Renal cortex interstitium (tissue), 11 donors: Measurements from ENCODE around the gene CD46. TPM values are rescaled to one million over a fixed set of nuclear protein-coding genes. Genes with fewer than 3 reads are reported as not detected.

Source experiments
- DNase-seq, 11 donors: peaks; one replicate each; pipeline ENCODE4 v3.0.0-alpha.2; 2013; ENCODE audit warnings: low read depth in 9 of 11, low spot score in 4 of 11; ENCODE audit errors: extremely low read depth in 1 of 11
- polyA plus RNA-seq, 3 donors: library from polyadenylated mRNA; unstranded; fragments of 120-200 nt; gene quantifications; one replicate each; pipeline ENCODE4 v1.2.1, GENCODE V29; 2013; ENCODE audit not compliant: insufficient read length in 3 of 3

Gene CD46
- polyA plus RNA-seq, 3 donors = 268 to 350 (median 341) TPM

DNA sequence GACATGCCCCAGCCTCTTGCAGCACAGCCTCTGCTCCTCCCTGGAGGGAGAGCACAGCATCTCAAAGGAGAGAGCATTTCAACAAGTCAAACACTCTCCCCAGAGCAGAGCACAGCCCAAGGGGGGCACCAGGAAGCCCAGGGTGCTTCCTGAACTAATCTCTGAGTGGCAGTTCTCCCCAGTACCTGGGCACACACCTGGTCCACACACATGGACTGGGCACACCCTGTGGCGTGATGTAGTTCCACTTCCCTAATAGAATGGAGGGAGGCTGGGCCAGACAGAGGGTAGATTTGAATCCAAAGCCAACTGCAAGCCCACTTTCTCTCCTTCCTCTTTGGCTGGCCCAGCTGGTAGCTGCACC, 55.5 kb downstream of the CD46 start:
- DNase-seq = no peak

GRCh38 chr1:207807690-207808321, 56.0 kb downstream of the CD46 start:
- DNase-seq = no peak

- no peak for DNase-seq
Observed at GRCh38 chr1:207808322-207808705, 56.5 kb downstream of the CD46 start.

GRCh38 chr1:207808911-207809555, 57.2 kb downstream of the CD46 start:
- DNase-seq = no peak

DNA sequence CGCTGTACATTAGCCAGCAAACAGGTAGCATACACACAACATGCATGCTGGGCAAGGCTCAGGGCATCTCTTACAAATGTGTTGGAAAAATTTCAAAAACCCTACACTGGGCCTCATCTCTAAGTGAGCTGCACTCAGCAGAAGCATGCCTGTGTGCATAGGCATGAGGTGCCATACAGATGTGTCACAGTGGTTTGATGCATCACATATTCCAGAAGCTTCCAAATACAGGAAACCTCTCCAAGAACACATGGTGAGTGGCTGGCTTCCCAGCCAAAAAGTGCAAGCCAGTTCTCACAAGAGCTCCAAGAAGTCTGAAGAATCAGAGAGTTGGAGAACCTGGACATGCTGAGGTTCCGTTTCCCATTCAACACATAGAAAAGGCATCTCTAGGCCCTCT, 58.3 kb downstream of the CD46 start:
- no peak for DNase-seq

- DNase-seq = no peak
Observed at GRCh38 chr1:207810606-207811295, 58.9 kb downstream of the CD46 start.

GRCh38 chr1:207811319-207811718, 59.5 kb downstream of the CD46 start:
- no peak for DNase-seq

- no peak for DNase-seq
Observed at GRCh38 chr1:207811920-207812720, 60.3 kb downstream of the CD46 start.

- no peak for DNase-seq
Observed at GRCh38 chr1:207812778-207813511, 61.1 kb downstream of the CD46 start.

- no peak for DNase-seq
Observed at GRCh38 chr1:207813512-207813881, 61.6 kb downstream of the CD46 start.

GRCh38 chr1:207813946-207814345, 62.1 kb downstream of the CD46 start:
- no peak for DNase-seq

DNA sequence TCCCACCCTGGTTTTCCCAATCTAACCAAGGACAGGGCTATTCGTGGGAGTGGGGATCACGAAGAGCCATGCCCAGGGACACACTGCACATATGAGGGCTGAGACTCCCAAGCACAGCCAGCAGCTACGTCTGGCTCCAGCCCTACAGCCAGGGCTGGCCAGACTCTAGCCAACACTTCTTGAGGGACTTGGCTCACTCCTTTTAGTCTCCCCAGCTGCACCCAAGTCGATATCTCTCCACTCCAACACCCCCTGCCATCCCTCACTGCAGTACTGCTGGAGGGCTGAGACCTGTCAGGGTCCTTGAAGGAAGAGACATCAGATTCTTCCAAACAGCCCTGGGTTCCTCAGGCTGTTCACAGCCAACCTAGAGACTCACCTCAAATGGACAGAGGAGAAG, 62.6 kb downstream of the CD46 start:
- no peak for DNase-seq

DNA sequence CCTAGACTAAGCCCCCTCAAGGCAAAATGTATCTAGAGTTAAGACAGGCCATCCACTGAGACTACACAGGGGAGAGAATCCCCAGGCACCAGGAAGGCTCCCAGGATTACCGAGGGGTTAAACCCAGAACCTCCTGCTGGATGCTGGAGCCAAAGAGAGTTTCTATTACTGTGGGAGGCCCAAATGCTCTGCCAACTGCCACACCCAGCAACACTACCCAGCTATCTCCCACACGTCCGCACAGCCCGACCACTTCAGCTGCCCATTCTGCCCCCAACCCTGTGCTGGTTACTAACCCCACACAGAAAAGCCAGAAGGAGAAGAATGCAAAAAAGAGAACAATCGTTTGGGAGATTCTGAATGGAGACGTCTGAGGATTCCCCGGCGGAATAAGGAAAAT, 63.6 kb downstream of the CD46 start:
- no peak for DNase-seq

GRCh38 chr1:207815913-207816291, 64.0 kb downstream of the CD46 start:
- no peak for DNase-seq

GRCh38 chr1:207817166-207817565, 65.3 kb downstream of the CD46 start:
- no peak for DNase-seq

DNA sequence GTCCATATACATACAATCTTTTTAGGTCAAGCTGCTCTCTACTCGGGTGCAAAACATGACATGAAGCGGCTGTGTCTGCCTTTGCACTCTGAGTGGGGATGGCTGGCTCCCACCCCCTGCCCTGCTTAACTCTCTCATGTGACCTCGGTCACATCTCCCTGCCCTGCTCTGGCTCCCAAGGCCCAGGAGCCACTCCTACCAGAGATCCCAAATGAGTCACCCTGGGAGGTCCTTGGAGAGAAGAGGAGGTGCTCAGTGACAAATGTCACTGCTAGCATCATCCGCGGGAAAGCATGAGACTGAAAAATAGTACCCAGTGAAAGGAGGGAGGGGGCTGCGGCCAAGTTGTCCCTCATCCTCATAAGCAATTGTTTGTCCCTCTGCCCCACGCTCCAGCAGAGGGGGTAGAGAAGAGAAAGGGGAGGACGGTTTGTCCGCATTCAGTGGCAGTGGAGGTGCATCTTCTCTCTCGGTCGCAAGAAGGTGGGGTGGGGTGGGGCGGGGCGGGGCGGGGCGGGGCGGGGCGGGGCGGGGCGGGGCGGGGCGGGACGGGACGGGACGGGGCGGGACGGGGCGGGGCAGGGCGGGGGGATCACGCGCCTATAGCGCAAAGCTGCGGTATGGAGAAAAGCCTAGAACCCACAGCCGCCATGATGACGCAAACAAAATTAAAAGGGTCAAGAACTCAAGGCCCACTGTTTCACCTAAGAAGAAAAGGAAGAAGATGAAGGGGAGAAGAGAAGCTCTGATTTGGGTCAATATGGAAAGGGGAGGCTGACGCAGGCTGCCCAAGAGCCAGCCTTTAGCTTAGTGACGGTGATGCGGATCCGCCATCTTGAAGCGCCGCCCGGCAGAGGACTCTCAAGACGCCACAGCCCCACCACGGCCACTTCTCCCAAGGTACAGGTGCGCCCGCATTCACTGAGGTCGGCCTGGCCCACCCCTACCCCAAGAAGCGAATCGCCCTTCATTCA, 66.2 kb downstream of the CD46 start:
- DNase-seq = no peak

DNA sequence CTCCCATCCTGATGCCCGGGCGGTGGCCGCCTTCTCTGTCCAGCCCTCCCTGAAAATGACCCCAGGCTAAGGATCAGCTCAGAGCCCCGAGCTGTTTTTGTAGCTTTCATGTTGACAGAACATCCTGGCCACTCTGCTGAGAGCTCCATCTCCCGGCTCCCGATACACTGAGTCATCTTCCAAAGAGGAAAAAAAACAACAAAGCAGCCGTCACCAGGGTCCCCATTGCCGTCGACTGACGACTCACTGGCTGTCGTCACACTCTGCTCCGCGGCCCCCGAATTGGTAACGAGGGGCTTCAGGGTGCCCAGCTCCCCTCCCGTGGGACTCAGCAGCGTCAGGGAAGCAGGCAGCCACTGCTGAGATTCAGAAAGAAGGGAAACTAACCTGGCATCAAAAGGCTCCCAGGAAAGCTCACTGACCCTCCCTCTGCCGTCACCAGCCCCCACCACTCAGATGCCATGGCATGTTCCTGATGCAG, 67.2 kb downstream of the CD46 start:
- no peak for DNase-seq
